HepG2 (cell line): ENCODE data around the gene C12orf56. TPM values are rescaled to one million over a fixed set of nuclear protein-coding genes. Genes with fewer than 3 reads are reported as not detected.
"Not testable (repeated sequence)": the region's sequence is repeated elsewhere in the genome, so short reads cannot be mapped to it uniquely, and the experiment has no call there.

Source experiments
- ATAC-seq: fragments of 200-7000 bp; cut with Tn5 transposase; 3 replicates; pipeline ENCODE4 v1.9.1; 2020; ENCODE audit warnings: mild to moderate bottlenecking, moderate library complexity
- BruUV-seq: library from RNA; stranded (reverse); fragments of 400-500 nt; replicated peaks from 2 replicates; lab custom pipeline; 2021; lab: Mats Ljungman, UMichigan
- CTCF ChIA-PET: fragments of 300-600 bp; formaldehyde crosslinking; extraction: SDS; loops from one replicate; lab custom pipeline; 2021; ENCODE audit warnings: low total read pairs, inconsistent platforms, low intra/inter-chr PET ratio; lab: Yijun Ruan, JAX
- POLR2A ChIA-PET: fragments of 350-600 bp; sonication (Branson Sonifier 250); formaldehyde crosslinking; loops from one replicate; lab custom pipeline; 2020; ENCODE audit warnings: antibody characterized with exemption, inconsistent platforms; lab: Yijun Ruan, JAX
- DNase-seq: peaks from one replicate; pipeline ENCODE4 v3.0.0-alpha.2; 2015; ENCODE audit warnings: low spot score
- FAIRE-seq: peaks from 3 replicates; lab custom pipeline; 2011; peaks lifted over from hg19 to GRCh38; lab: Jason Lieb, UNC
- H2AFZ ChIP-seq: one replicate; pipeline ENCODE4 v1.6.1; 2011; ENCODE audit warnings: low read length, inconsistent platforms
- H3K27ac ChIP-seq: fragments of 300-600 bp; 3 replicates; pipeline ENCODE4 v1.8.0; 2011; ENCODE audit warnings: mixed run types, mild to moderate bottlenecking, mixed read lengths, low read length, inconsistent platforms; ENCODE audit not compliant: insufficient read depth; ENCODE audit errors: extremely low read length
- H3K27me3 ChIP-seq, 2 experiments: fragments of 200-600 bp in 1 of 2; 2 replicates in 1 of 2; 3 replicates in 1 of 2; pipeline versions ENCODE4 v1.6.0 to v1.8.0; 2011; ENCODE audit warnings: low read length in 2 of 2, mild to moderate bottlenecking in 2 of 2, moderate library complexity in 2 of 2, inconsistent platforms in 1 of 2; ENCODE audit not compliant: insufficient read depth in 2 of 2, control insufficient read depth in 1 of 2
- H3K36me3 ChIP-seq, 2 experiments: fragments of 200-600 bp in 1 of 2; replicated peaks in 1 of 2; 2 replicates in 1 of 2; 3 replicates in 1 of 2; pipeline versions ENCODE4 v1.5.1 to v1.8.0; 2011; ENCODE audit warnings: low read length in 2 of 2, inconsistent platforms in 1 of 2; ENCODE audit not compliant: insufficient read depth in 2 of 2, control insufficient read depth in 1 of 2
- H3K4me1 ChIP-seq: 2 replicates; pipeline ENCODE4 v1.5.1; 2012; ENCODE audit warnings: low read length, inconsistent platforms; ENCODE audit not compliant: insufficient read depth
- H3K4me2 ChIP-seq: 2 replicates; pipeline ENCODE4 v1.6.0; 2011; ENCODE audit warnings: low read depth, low read length, inconsistent platforms
- H3K4me3 ChIP-seq, 3 experiments: fragments of 200-600 bp in 1 of 3; sonication (generic), shearing (Covaris generic) in 1 of 3; replicated peaks in 1 of 3; 2 replicates each; pipeline ENCODE4 v1.5.1; 2011 to 2016; ENCODE audit warnings: low read length in 3 of 3, inconsistent platforms in 2 of 3, low read depth in 2 of 3, mild to moderate bottlenecking in 2 of 3, control low read depth in 1 of 3, mixed read lengths in 1 of 3; ENCODE audit not compliant: insufficient read depth in 1 of 3
- H3K79me2 ChIP-seq: one replicate; pipeline ENCODE4 v1.6.1; 2011; ENCODE audit warnings: low read length, inconsistent platforms; ENCODE audit not compliant: insufficient read depth
- H3K9ac ChIP-seq: 2 replicates; pipeline ENCODE4 v1.6.0; 2011; ENCODE audit warnings: mild to moderate bottlenecking, low read depth, low read length, inconsistent platforms; ENCODE audit not compliant: insufficient read depth
- H3K9me3 ChIP-seq: 2 replicates; pipeline ENCODE4 v1.5.1; 2012; ENCODE audit warnings: mild to moderate bottlenecking, low read length
- H4K20me1 ChIP-seq: 2 replicates; pipeline ENCODE4 v1.6.0; 2011; ENCODE audit warnings: inconsistent platforms, mild to moderate bottlenecking, low read length, moderate library complexity; ENCODE audit not compliant: insufficient read depth
- ATF7-NPFF ChIP-seq: sonication (generic); formaldehyde crosslinking; IDR thresholded peaks from 2 replicates; pipeline ENCODE4 v1.8.1; 2023; ENCODE audit warnings: mild to moderate bottlenecking, low read depth, missing genetic modification reagents, moderate library complexity
- FOXK2 ChIP-seq: fragments of 450-650 bp; IDR thresholded peaks from 2 replicates; pipeline ENCODE4 v1.6.1; 2016
- KDM4B ChIP-seq: sonication (generic); formaldehyde crosslinking; IDR thresholded peaks from 2 replicates; pipeline ENCODE4 v1.4.0; 2020; ENCODE audit warnings: missing genetic modification reagents
- PHF20 ChIP-seq: sonication (generic); formaldehyde crosslinking; IDR thresholded peaks from 2 replicates; pipeline ENCODE4 v1.5.0; 2020; ENCODE audit warnings: mild to moderate bottlenecking, missing genetic modification reagents
- PRMT3 ChIP-seq: sonication (generic); formaldehyde crosslinking; IDR thresholded peaks from 2 replicates; pipeline ENCODE4 v1.8.1; 2022; ENCODE audit warnings: low read depth, mild to moderate bottlenecking, moderate library complexity, missing genetic modification reagents, borderline replicate concordance
- PTBP1 ChIP-seq: fragments of 200-400 bp; formaldehyde crosslinking; IDR thresholded peaks from 2 replicates; pipeline ENCODE4 v1.6.1; 2018; ENCODE audit warnings: low read length, low read depth; ENCODE audit not compliant: poor library complexity, severe bottlenecking
- RNF219 ChIP-seq: sonication (generic); formaldehyde crosslinking; IDR thresholded peaks from 2 replicates; pipeline ENCODE4 v1.5.0; 2020; ENCODE audit warnings: mild to moderate bottlenecking, missing genetic modification reagents
- ZFAT ChIP-seq: sonication (generic); formaldehyde crosslinking; conservative IDR thresholded peaks from 2 replicates; pipeline ENCODE4 v1.8.1; 2023; ENCODE audit warnings: missing genetic modification reagents, inconsistent platforms
- ZNF678 ChIP-seq: sonication (generic); formaldehyde crosslinking; IDR thresholded peaks from 2 replicates; pipeline ENCODE4 v1.4.0; 2020; ENCODE audit warnings: mild to moderate bottlenecking, missing genetic modification reagents
- WGBS: methylation state at CpG from one replicate; pipeline ENCODE4 v1.1.6; 2017; ENCODE audit warnings: low lambda C conversion rate; 5-methylcytosine and 5-hydroxymethylcytosine counted together
- in situ Hi-C: cut with HindIII; loops from 2 replicates; pipeline ENCODE4 v1.10.0; 2017; ENCODE audit warnings: low pct_unique_long_range_greater_than_20kb; ENCODE audit not compliant: extremely low pct_ligation_motif_present
- intact Hi-C: fragments of 100-400 bp; cut with micrococcal nuclease; formaldehyde crosslinking; loops from one replicate; pipeline ENCODE4 v1.10.0; 2022; ENCODE audit not compliant: unreplicated experiment
- polyA plus RNA-seq, 8 experiments: library from polyadenylated mRNA; depleted of rRNA in 3 of 8; stranded (reverse) in 7 of 8; unstranded in 1 of 8; fragments of >200 nt; fragmentation: Illumina TruSeq in 4 of 8; extraction: Trizol in 4 of 8; gene quantifications; 2 replicates each; pipeline versions ENCODE4 v1.2.1 to v1.2.3, GENCODE V29; 2011 to 2016; ENCODE audit warnings: low read depth in 4 of 8, missing spikeins in 1 of 8, mixed read lengths in 1 of 8; ENCODE audit not compliant: insufficient read depth in 1 of 8
- total RNA-seq, 5 experiments: library from RNA; depleted of rRNA; stranded (reverse); fragments of >200 nt; fragmentation: Illumina TruSeq; extraction: Trizol; gene quantifications; 2 replicates each; pipeline ENCODE4 v1.2.3, GENCODE V29; 2016; ENCODE audit warnings: low read depth in 1 of 5
- TF ChIP-seq, protein P1 (sequence below): sonication (generic); formaldehyde crosslinking; IDR thresholded peaks from 2 replicates; pipeline ENCODE4 v1.5.1; 2020; ENCODE audit warnings: missing genetic modification reagents, mild to moderate bottlenecking, borderline replicate concordance
- TF ChIP-seq, protein P2 (sequence below): sonication (generic); formaldehyde crosslinking; IDR thresholded peaks from 2 replicates; pipeline ENCODE4 v1.4.0; 2020; ENCODE audit warnings: missing genetic modification reagents

C12orf56 gene
- total and polyA plus RNA-seq, 2 of the 13 experiments (the other 11 are each of a cell fraction or from before 2014, with no cell fraction given): 0.07 TPM; not detected in 1

DNA sequence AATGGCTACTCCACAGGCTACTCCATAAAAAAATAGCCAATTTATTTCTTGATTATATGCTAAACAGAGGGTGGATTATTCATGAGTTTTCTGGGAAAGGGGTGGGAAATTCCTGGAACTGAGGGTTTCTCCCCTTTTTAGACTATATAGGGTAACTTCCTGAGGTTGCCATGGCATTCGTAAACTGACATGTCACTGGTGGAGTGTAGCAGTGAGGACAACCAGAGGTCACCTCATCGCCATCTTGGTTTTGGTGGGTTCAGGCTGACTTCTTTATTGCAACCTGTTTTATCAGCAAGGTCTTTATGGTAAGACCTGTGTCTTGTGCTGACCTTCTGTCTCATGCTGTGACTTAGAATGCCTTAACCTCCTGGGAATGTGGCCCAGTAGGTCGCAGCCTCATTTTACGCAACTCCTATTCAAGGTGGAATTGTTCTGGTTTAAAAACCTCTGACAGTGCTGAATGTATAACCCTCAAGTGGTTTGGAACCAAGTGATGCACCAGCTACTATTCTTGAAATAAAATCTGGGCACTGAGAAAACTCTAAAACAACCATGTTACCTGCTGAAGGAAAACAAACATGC is 27.7 kb downstream of the C12orf56 start (continued):
- TF ChIP-seq, protein P1, sequence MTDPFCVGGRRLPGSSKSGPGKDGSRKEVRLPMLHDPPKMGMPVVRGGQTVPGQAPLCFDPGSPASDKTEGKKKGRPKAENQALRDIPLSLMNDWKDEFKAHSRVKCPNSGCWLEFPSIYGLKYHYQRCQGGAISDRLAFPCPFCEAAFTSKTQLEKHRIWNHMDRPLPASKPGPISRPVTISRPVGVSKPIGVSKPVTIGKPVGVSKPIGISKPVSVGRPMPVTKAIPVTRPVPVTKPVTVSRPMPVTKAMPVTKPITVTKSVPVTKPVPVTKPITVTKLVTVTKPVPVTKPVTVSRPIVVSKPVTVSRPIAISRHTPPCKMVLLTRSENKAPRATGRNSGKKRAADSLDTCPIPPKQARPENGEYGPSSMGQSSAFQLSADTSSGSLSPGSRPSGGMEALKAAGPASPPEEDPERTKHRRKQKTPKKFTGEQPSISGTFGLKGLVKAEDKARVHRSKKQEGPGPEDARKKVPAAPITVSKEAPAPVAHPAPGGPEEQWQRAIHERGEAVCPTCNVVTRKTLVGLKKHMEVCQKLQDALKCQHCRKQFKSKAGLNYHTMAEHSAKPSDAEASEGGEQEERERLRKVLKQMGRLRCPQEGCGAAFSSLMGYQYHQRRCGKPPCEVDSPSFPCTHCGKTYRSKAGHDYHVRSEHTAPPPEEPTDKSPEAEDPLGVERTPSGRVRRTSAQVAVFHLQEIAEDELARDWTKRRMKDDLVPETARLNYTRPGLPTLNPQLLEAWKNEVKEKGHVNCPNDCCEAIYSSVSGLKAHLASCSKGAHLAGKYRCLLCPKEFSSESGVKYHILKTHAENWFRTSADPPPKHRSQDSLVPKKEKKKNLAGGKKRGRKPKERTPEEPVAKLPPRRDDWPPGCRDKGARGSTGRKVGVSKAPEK (CRISPR knock-in tag): no peak
- no peak for TF ChIP-seq PHF20 (CRISPR knock-in tag)
- no peak for TF ChIP-seq PTBP1
- TF ChIP-seq ZNF678 (CRISPR knock-in tag): no peak
- TF ChIP-seq RNF219 (CRISPR knock-in tag): no peak
- TF ChIP-seq PRMT3 (CRISPR knock-in tag): no peak
- TF ChIP-seq ZFAT (CRISPR knock-in tag): no peak
- no peak for TF ChIP-seq FOXK2
- no peak for TF ChIP-seq ATF7-NPFF (CRISPR knock-in tag)
- TF ChIP-seq, protein P2, sequence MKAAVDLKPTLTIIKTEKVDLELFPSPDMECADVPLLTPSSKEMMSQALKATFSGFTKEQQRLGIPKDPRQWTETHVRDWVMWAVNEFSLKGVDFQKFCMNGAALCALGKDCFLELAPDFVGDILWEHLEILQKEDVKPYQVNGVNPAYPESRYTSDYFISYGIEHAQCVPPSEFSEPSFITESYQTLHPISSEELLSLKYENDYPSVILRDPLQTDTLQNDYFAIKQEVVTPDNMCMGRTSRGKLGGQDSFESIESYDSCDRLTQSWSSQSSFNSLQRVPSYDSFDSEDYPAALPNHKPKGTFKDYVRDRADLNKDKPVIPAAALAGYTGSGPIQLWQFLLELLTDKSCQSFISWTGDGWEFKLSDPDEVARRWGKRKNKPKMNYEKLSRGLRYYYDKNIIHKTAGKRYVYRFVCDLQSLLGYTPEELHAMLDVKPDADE (CRISPR knock-in tag): no peak
- TF ChIP-seq KDM4B (CRISPR knock-in tag): no peak

- in situ Hi-C loops, CTCF ChIA-PET, H3K79me2 ChIP-seq, H3K27me3 ChIP-seq, H3K36me3 ChIP-seq, H3K9me3 ChIP-seq, intact Hi-C loops, DNase-seq, POLR2A ChIA-PET, BruUV-seq, FAIRE-seq, H3K4me1 ChIP-seq, H3K27ac ChIP-seq, H4K20me1 ChIP-seq, H3K4me3 ChIP-seq, H3K9ac ChIP-seq, H2AFZ ChIP-seq, H3K4me2 ChIP-seq, ATAC-seq: not testable (repeated sequence)
- 90% methylated on average over 3 of the region's 3 CpGs for WGBS
These were observed 29.4 kb downstream of the C12orf56 start for GRCh38 chr12:64361173-64361572.
